Thoracic aorta (tissue), 2 donors: ENCODE data around the gene PHF21B. TPM values are rescaled to one million over a fixed set of nuclear protein-coding genes. Genes with fewer than 3 reads are reported as not detected.
A peak's percentile ranks its signal among the peaks of the same experiment; 100 is the strongest.

Experiments
- ATAC-seq: fragments of 150-250 bp; one replicate; pipeline ENCODE4 v1.8.0; 2017; ENCODE audit warnings: low read depth; ENCODE audit not compliant: insufficient number of reproducible peaks, low FRiP score
- DNase-seq: peaks from one replicate; pipeline ENCODE4 v3.0.0-alpha.2; 2020; ENCODE audit warnings: low spot score
- H3K27ac ChIP-seq, 2 donors: fragments of 200-600 bp; sonication (generic); 1 replicate in 1 of 2; 2 replicates in 1 of 2; pipeline ENCODE4 v1.5.1; 2016; ENCODE audit warnings: mild to moderate bottlenecking in 2 of 2, moderate library complexity in 2 of 2
- H3K27me3 ChIP-seq: fragments of 200-600 bp; sonication (generic); replicated peaks from 2 replicates; pipeline ENCODE4 v1.6.0; 2016; ENCODE audit warnings: mild to moderate bottlenecking; ENCODE audit not compliant: insufficient read depth
- H3K36me3 ChIP-seq: fragments of 200-600 bp; sonication (generic); one replicate; pipeline ENCODE4 v1.5.1; 2016
- H3K4me1 ChIP-seq, 2 donors: fragments of 200-600 bp; sonication (generic); 1 replicate in 1 of 2; 2 replicates in 1 of 2; pipeline versions ENCODE4 v1.5.1 to v1.6.0; 2016; ENCODE audit warnings: low read depth in 2 of 2, mild to moderate bottlenecking in 1 of 2; ENCODE audit not compliant: control insufficient read depth in 1 of 2
- H3K4me3 ChIP-seq: fragments of 200-600 bp; sonication (generic); 2 replicates; pipeline ENCODE4 v1.5.1; 2016; ENCODE audit warnings: mild to moderate bottlenecking
- H3K9me3 ChIP-seq: fragments of 200-600 bp; sonication (generic); 2 replicates; pipeline ENCODE4 v1.5.1; 2016
- total RNA-seq, 2 donors: library from RNA; depleted of rRNA; stranded (reverse); fragments of >200 nt; gene quantifications; one replicate each; pipeline versions ENCODE4 v1.1.0 to v1.2.3, GENCODE V29; 2016
- TF ChIP-seq, protein P1 (sequence below): fragments of 200-600 bp; sonication (generic); IDR thresholded peaks from one replicate; pipeline ENCODE4 v1.5.1; 2019; ENCODE audit warnings: antibody characterized with exemption

Gene PHF21B
- total RNA-seq = 1 to 10 TPM in 1 of 2 donors, not detected in 1; 2.1 TPM

DNA sequence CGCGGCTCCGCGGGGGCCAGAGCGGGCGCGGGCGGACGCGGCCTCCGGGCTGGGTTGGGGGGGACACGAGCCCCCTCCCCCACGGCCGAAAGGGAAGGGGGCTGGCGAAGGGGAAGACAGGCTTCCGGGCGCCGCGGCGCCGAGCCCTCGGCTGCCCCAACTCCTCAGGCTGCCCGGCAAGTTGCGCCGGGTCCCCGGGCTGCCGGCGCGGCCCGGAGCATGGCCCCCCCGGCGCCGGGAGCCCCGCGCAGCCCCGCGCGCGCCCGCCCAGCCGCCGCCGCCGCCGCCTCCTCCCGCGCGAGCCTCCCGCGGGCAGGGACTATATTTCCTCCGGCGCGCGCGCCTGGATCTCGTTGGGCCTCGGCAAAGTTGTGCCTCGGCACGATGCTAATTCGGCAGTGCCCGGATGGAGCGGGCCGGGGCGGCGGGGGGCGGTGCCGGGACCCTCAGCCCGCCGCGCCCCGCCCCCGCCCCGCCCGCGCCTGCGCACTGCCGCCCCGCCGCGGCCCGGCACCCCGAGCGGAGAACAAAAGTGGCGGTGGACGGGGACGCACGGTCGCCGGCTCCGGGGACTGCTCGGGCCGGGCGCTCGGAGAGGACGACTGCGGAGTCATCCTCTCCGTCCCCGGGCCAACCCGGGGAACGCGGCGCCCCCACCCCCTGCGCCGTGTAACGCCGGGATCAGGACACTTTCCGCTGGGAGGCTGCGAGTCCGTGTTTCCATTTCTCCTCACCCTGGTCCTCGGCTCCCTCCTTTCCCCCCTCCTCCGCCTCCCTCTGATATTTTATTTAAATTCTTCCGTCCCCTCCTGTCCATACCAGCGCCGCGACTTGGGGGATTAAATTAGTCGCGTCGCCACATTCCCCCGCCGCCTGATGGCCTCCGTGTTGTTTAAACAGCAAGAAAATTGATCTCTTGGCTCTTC, at the start of gene PHF21B:
PHF21B (minus strand) TSS at position 400 of the 926 bp plus-strand sequence. CDS start 456 bp downstream, outside the sequence.
- Histone ChIP-seq H3K4me1 (peaks cover 13 to 40% of the 10 kb centered on the region in 2 donors), H3K9me3 (no peaks in the 10 kb centered on the region), H3K4me3 (peak within 1 kb of the TSS; percentile 73), H3K27ac (no peak within 1 kb of the TSS), H3K27me3 (peaks cover 11% of the 10 kb centered on the region), H3K36me3 (no peaks in the 10 kb centered on the region)
- ATAC-seq (no peak), DNase-seq (no peak)
- TF ChIP-seq, protein P1, sequence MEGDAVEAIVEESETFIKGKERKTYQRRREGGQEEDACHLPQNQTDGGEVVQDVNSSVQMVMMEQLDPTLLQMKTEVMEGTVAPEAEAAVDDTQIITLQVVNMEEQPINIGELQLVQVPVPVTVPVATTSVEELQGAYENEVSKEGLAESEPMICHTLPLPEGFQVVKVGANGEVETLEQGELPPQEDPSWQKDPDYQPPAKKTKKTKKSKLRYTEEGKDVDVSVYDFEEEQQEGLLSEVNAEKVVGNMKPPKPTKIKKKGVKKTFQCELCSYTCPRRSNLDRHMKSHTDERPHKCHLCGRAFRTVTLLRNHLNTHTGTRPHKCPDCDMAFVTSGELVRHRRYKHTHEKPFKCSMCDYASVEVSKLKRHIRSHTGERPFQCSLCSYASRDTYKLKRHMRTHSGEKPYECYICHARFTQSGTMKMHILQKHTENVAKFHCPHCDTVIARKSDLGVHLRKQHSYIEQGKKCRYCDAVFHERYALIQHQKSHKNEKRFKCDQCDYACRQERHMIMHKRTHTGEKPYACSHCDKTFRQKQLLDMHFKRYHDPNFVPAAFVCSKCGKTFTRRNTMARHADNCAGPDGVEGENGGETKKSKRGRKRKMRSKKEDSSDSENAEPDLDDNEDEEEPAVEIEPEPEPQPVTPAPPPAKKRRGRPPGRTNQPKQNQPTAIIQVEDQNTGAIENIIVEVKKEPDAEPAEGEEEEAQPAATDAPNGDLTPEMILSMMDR = no peak

GRCh38 chr22:45059296-45059695, 49.5 kb upstream of the PHF21B start:
- ATAC-seq (no peak), DNase-seq (no peak)
- Histone ChIP-seq H3K27ac (no peak overlapping the region), H3K4me1 (no peaks in the 10 kb centered on the region), H3K9me3 (no peaks in the 10 kb centered on the region), H3K27me3 (no peaks in the 10 kb centered on the region), H3K36me3 (no peaks in the 10 kb centered on the region), H3K4me3 (no peak overlapping the region)
- TF ChIP-seq, protein P1 = no peak

- no peaks in the 10 kb centered on the region for H3K27me3 ChIP-seq
- no peak overlapping the region for H3K4me3 ChIP-seq
- DNase-seq = no peak
- TF ChIP-seq, protein P1 = no peak
- H3K4me1 ChIP-seq = no peaks in the 10 kb centered on the region
- H3K27ac ChIP-seq = no peak overlapping the region
- no peaks in the 10 kb centered on the region for H3K36me3 ChIP-seq
- no peaks in the 10 kb centered on the region for H3K9me3 ChIP-seq
- ATAC-seq = no peak
Observed at GRCh38 chr22:45058622-45058912, 48.8 kb upstream of the PHF21B start.

GRCh38 chr22:45055936-45056335, 46.1 kb upstream of the PHF21B start:
- no peak for DNase-seq
- TF ChIP-seq, protein P1 = no peak
- Histone ChIP-seq H3K27me3 (no peaks in the 10 kb centered on the region), H3K4me3 (no peak overlapping the region), H3K36me3 (no peaks in the 10 kb centered on the region), H3K27ac (no peak overlapping the region), H3K9me3 (no peaks in the 10 kb centered on the region), H3K4me1 (no peaks in the 10 kb centered on the region)
- ATAC-seq = no peak

GRCh38 chr22:45053571-45053970, 43.8 kb upstream of the PHF21B start:
- H3K27me3 ChIP-seq = no peaks in the 10 kb centered on the region
- no peak for ATAC-seq
- TF ChIP-seq, protein P1 = no peak
- no peaks in the 10 kb centered on the region for H3K9me3 ChIP-seq
- H3K36me3 ChIP-seq = no peaks in the 10 kb centered on the region
- H3K4me1 ChIP-seq = no peaks in the 10 kb centered on the region
- no peak for DNase-seq
- no peak overlapping the region for H3K27ac ChIP-seq
- H3K4me3 ChIP-seq = no peak overlapping the region
